Tibial artery (tissue), 4 donors: ENCODE results near the gene PAXX.

ENCODE experiments used
- DNase-seq, 2 donors: peaks; one replicate each; pipeline ENCODE4 v3.0.0-alpha.2; 2019
- H3K27ac ChIP-seq, 2 donors: fragments of 200-600 bp; sonication (generic) in 1 of 2; 1 replicate in 1 of 2; 2 replicates in 1 of 2; pipeline ENCODE4 v1.5.1; 2018 to 2019; ENCODE audit warnings: mild to moderate bottlenecking in 1 of 2
- H3K27me3 ChIP-seq, 2 donors: fragments of 200-600 bp; sonication (generic) in 1 of 2; one replicate each; pipeline versions ENCODE4 v1.5.1 to v1.6.0; 2016 to 2019
- H3K36me3 ChIP-seq, 3 donors: fragments of 200-600 bp; sonication (generic) in 2 of 3; one replicate each; pipeline ENCODE4 v1.5.1; 2016 to 2019; ENCODE audit warnings: mild to moderate bottlenecking in 2 of 3
- H3K4me1 ChIP-seq, 4 donors: fragments of 200-600 bp; sonication (generic) in 2 of 4; 1 replicate in 3 of 4; 2 replicates in 1 of 4; pipeline ENCODE4 v1.5.1; 2016 to 2019
- H3K4me3 ChIP-seq, 2 donors: fragments of 200-600 bp; sonication (generic) in 1 of 2; 1 replicate in 1 of 2; 2 replicates in 1 of 2; pipeline ENCODE4 v1.5.1; 2018 to 2019; ENCODE audit warnings: mild to moderate bottlenecking in 2 of 2
- H3K9me3 ChIP-seq, 3 donors: fragments of 200-600 bp; sonication (generic) in 1 of 3; one replicate each; pipeline ENCODE4 v1.5.1; 2016 to 2019
- intact Hi-C: fragments of 100-400 bp; cut with DNase I; formaldehyde crosslinking; loops from one replicate; pipeline ENCODE4 v1.15.0; 2023; ENCODE audit warnings: low total_unique reads
- TF ChIP-seq, protein P1 (sequence below), 2 experiments: fragments of 200-600 bp in 1 of 2; fragments of 450-650 bp in 1 of 2; IDR thresholded peaks; one replicate each; pipeline ENCODE4 v1.5.1; 2017 to 2019; ENCODE audit warnings: antibody characterized with exemption in 2 of 2, mild to moderate bottlenecking in 1 of 2, moderate library complexity in 1 of 2

Gene PAXX

DNA sequence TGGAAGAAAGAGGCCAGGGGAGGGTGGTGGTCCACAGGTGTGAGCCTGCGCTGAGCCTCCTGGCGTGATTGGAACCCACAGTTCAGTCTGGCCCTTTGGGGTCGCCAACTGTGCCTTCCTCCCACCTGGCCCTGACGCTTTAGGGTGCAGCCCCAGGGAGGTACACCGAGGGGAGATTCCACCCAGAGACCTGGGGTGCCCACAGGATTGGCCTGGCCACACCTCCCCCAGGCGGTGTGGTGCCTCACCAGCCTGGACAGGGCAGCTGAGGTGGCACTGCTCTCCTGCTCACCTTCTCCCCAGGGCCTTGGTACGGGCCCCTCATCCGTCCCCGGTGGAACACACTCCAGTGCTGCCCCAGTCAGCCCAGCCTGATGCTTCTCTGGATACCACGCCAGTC, 5.1 kb downstream of the PAXX start:
- H3K36me3 ChIP-seq, result no peaks in the 10 kb centered on the region
- no peak overlapping the region for H3K4me3 ChIP-seq
- intact Hi-C loops, result no loop called here
- no peak for DNase-seq
- peaks cover 0 to 34% (median 27%) of the 10 kb centered on the region in 4 donors for H3K4me1 ChIP-seq
- H3K27me3 ChIP-seq, result peaks cover 0 to 35% of the 10 kb centered on the region in 2 donors
- no peaks in the 10 kb centered on the region for H3K9me3 ChIP-seq
- TF ChIP-seq, protein P1, sequence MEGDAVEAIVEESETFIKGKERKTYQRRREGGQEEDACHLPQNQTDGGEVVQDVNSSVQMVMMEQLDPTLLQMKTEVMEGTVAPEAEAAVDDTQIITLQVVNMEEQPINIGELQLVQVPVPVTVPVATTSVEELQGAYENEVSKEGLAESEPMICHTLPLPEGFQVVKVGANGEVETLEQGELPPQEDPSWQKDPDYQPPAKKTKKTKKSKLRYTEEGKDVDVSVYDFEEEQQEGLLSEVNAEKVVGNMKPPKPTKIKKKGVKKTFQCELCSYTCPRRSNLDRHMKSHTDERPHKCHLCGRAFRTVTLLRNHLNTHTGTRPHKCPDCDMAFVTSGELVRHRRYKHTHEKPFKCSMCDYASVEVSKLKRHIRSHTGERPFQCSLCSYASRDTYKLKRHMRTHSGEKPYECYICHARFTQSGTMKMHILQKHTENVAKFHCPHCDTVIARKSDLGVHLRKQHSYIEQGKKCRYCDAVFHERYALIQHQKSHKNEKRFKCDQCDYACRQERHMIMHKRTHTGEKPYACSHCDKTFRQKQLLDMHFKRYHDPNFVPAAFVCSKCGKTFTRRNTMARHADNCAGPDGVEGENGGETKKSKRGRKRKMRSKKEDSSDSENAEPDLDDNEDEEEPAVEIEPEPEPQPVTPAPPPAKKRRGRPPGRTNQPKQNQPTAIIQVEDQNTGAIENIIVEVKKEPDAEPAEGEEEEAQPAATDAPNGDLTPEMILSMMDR (IDR thresholded peaks at IDR 0.05), result no peak
- no peak overlapping the region for H3K27ac ChIP-seq

DNA sequence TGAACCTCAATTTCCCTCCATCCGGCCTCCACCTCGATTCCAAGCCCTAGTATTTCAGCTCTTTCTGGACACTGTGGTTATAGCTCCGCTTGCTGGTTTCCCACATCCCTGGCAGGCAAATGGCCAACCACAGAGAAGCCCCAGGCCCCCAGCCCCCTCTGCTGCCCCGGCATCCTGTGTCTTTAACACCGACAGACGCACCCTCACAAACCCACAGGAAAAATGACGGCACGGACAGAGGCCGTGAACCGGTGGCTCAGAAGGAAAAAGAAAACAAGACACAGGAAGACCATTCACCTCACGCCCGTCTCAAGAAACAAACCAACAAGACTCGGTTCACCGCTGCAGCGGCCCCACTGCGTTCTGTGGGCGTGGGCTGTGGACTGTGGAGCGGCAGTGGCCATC, 5.6 kb downstream of the PAXX start:
- peaks cover 0 to 29% (median 25%) of the 10 kb centered on the region in 4 donors for H3K4me1 ChIP-seq
- H3K4me3 ChIP-seq, result no peak overlapping the region
- no peak overlapping the region for H3K27ac ChIP-seq
- no peaks in the 10 kb centered on the region for H3K36me3 ChIP-seq
- peaks cover 0 to 35% of the 10 kb centered on the region in 2 donors for H3K27me3 ChIP-seq
- DNase-seq, result no peak
- H3K9me3 ChIP-seq, result no peaks in the 10 kb centered on the region
- TF ChIP-seq, protein P1 (IDR thresholded peaks at IDR 0.05), result no peak
- intact Hi-C loops, result no loop called here

DNA sequence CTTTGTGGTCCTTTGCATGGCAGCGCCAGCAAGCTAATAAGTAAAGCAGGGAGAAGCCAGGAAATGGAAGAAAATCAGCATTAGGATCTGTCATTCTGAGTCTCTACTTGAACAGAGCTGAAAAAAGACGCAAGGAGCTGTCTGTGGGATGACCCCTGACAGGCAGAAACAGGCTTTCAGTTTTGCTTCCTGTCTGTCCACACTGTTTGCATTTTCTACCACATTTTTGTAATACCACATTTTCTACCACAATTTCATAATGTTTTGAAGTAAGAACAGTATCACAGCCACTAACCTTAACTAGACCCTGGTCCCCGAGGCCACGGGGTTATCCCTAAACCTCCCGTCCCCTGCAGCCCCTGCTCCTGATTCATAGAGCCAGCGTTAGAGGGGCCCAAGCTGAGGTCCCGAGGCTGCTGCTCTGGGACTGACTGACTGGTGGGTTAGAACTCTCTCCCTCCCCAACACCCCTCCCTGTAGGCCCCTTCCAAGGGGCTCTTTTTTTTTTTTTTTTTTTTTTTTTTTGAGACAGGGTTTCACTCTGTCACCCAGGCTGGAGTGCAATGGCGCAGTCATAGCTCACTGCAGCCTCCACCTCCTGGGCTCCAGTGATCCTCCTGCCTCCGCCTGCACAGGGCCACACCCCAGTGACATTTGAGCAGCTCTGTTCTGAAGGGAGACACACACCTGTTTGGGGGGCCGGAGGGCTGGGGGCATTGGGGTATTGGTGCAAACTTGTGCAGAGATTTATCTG, 8.1 kb downstream of the PAXX start:
- peaks cover 0 to 18% (median 14%) of the 10 kb centered on the region in 4 donors for H3K4me1 ChIP-seq
- H3K27ac ChIP-seq, result no peak overlapping the region
- no peaks in the 10 kb centered on the region for H3K36me3 ChIP-seq
- DNase-seq, result no peak
- intact Hi-C loops, result no loop called here
- H3K9me3 ChIP-seq, result no peaks in the 10 kb centered on the region
- TF ChIP-seq, protein P1 (IDR thresholded peaks at IDR 0.05), result no peak
- peaks cover 0 to 25% of the 10 kb centered on the region in 2 donors for H3K27me3 ChIP-seq
- no peak overlapping the region for H3K4me3 ChIP-seq

DNA sequence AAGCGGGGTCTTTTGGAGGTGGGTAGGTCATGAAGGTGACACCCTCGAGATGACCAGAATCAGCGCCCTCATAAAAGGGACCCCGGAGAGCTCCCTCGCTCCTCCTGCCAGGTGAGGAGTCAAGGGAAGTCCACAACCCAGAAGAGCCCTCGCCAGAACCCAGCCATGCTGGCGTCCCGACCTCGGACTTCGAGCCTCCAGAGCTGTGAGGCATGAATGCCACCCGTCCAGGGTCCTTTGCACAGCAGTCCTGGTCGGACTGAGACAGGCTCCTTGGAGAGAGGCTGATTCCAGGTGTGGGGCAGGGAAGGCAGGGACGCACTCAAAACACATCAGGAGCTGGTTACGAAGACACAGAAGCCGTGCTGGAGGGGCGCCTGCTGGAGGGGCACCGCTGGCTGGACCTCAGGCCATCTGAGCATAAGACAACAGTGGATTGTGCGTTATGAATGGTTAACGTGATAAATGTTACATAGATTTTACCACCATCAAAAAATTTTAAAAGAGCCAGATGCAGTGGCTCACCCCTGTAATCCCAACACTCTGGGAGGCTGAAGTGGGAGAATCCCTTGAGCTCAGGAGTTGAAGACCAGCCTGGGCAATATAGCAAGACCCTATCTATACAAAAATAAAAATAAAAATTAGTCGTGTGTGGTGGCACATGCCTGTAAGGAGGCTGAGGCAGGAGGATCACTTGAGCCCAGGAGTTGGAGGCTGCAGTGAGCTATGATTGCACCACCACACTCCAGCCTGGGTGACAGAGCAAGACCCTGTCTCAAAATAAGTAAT, 9.8 kb downstream of the PAXX start:
- TF ChIP-seq, protein P1 (IDR thresholded peaks at IDR 0.05), result no peak
- Histone ChIP-seq H3K36me3 (peaks cover 0 to 1% (median 0%) of the 10 kb centered on the region in 3 donors), H3K9me3 (no peaks in the 10 kb centered on the region), H3K27ac (no peak overlapping the region), H3K27me3 (peaks cover 0 to 12% of the 10 kb centered on the region in 2 donors), H3K4me3 (no peak overlapping the region), H3K4me1 (peaks cover 0 to 1% (median 0%) of the 10 kb centered on the region in 4 donors)
- DNase-seq, result no peak
- intact Hi-C loops, result no loop called here

DNA sequence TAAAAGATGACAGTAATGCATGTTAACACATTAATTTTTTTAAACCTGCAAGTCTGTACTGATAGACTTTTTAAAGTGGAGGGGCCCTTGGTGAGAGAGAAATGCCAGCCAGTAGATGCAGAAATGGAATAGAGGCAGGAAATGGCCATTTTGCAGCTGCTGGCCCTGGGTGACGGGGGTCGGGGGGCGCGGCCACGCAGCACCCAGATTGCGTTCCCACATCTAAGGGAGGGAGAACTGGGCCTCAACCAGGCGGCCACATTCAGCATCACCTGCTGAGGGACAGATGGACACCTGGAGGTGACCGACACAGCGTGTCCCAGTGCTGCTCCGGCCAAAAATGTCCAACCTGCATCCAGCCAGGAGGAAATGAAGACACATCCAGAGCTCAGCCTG, 10.4 kb downstream of the PAXX start:
- intact Hi-C loops, result no loop called here
- Histone ChIP-seq H3K27me3 (peaks cover 0 to 6% of the 10 kb centered on the region in 2 donors), H3K36me3 (peaks cover 0 to 7% (median 4%) of the 10 kb centered on the region in 3 donors), H3K27ac (no peak overlapping the region), H3K4me1 (no peaks in the 10 kb centered on the region), H3K4me3 (no peak overlapping the region), H3K9me3 (no peaks in the 10 kb centered on the region)
- DNase-seq, result no peak
- TF ChIP-seq, protein P1 (IDR thresholded peaks at IDR 0.05), result no peak
